Stimulated activated CD4-positive, alpha-beta T cell treated with anti-CD3 and anti-CD28 coated beads, Interleukin-4, amount 100 ng/mL, for 4 hours (primary cell): ENCODE measurements around the gene C12orf43.

Source experiments
- DNase-seq, 2 experiments: peaks; one replicate each; pipeline ENCODE4 v3.0.0-alpha.2; 2020

C12orf43 gene

GRCh38 chr12:120998435-120998834, 17.9 kb downstream of the C12orf43 start:
- DNase-seq: no peak

GRCh38 chr12:120997448-120997847, 18.8 kb downstream of the C12orf43 start:
- no peak for DNase-seq

GRCh38 chr12:120996133-120996746, 20.0 kb downstream of the C12orf43 start:
- DNase-seq: no peak

- no peak for DNase-seq
Measured at GRCh38 chr12:120994589-120995337, 21.5 kb downstream of the C12orf43 start.

GRCh38 chr12:120994059-120994458, 22.2 kb downstream of the C12orf43 start:
- no peak for DNase-seq

GRCh38 chr12:120993496-120993895, 22.8 kb downstream of the C12orf43 start:
- DNase-seq: no peak

GRCh38 chr12:120992989-120993388, 23.3 kb downstream of the C12orf43 start:
- DNase-seq: no peak

GRCh38 chr12:120991965-120992364, 24.3 kb downstream of the C12orf43 start:
- DNase-seq: no peak

GRCh38 chr12:120990487-120991055, 25.7 kb downstream of the C12orf43 start:
- no peak for DNase-seq

- no peak for DNase-seq
Measured at GRCh38 chr12:120989687-120990086, 26.6 kb downstream of the C12orf43 start.

GRCh38 chr12:120988658-120989057, 27.6 kb downstream of the C12orf43 start:
- no peak for DNase-seq

GRCh38 chr12:120988234-120988633, 28.1 kb downstream of the C12orf43 start:
- no peak for DNase-seq

- no peak for DNase-seq
Measured at GRCh38 chr12:120984351-120984898, 31.9 kb downstream of the C12orf43 start.

GRCh38 chr12:120983759-120984158, 32.5 kb downstream of the C12orf43 start:
- no peak for DNase-seq

GRCh38 chr12:120982659-120983058, 33.6 kb downstream of the C12orf43 start:
- DNase-seq: no peak

- no peak for DNase-seq
Measured at GRCh38 chr12:120981407-120981941, 34.8 kb downstream of the C12orf43 start.

GRCh38 chr12:120980800-120981368, 35.4 kb downstream of the C12orf43 start:
- DNase-seq: no peak

- no peak for DNase-seq
Measured at GRCh38 chr12:120979862-120980696, 36.2 kb downstream of the C12orf43 start.

- DNase-seq: no peak
Measured at GRCh38 chr12:120979220-120979861, 36.9 kb downstream of the C12orf43 start.

GRCh38 chr12:120978296-120979219, 37.7 kb downstream of the C12orf43 start, which contains the start of gene HNF1A:
Gene HNF1A, plus strand, starts transcription at chr12:120978543. Its CDS starts 226 bp downstream, at chr12:120978769.
- DNase-seq: no peak
